ENCODE results near the gene SMKR1.
"Not testable (repeated sequence)": the region's sequence is repeated elsewhere in the genome, so short reads cannot be mapped to it uniquely, and the experiment has no call there.

SMKR1 gene

GRCh38 chr7:129479831-129480230 lies 22.5 kb upstream of the SMKR1 start:
- no peaks in the 10 kb centered on the region for H3K4me1 ChIP-seq (ENCODE audit: insufficient read depth, low read length, poor library complexity, severe bottlenecking)
- H3F3A ChIP-seq (ENCODE audit: low read depth), result no peaks in the 10 kb centered on the region
- H3K27me3 ChIP-seq (ENCODE audit: insufficient read depth, low read length, poor library complexity, severe bottlenecking), result no peaks in the 10 kb centered on the region
- H3K79me2 ChIP-seq (ENCODE audit: insufficient read depth, low read length), result no peaks in the 10 kb centered on the region
- no peak overlapping the region for H3K4me2 ChIP-seq (ENCODE audit: low read depth, low read length, poor library complexity, severe bottlenecking)
- TF ChIP-seq EZH2phosphoT487 (IDR thresholded peaks at IDR 0.05; ENCODE audit: borderline replicate concordance), result no peak
- TF ChIP-seq, protein P1, sequence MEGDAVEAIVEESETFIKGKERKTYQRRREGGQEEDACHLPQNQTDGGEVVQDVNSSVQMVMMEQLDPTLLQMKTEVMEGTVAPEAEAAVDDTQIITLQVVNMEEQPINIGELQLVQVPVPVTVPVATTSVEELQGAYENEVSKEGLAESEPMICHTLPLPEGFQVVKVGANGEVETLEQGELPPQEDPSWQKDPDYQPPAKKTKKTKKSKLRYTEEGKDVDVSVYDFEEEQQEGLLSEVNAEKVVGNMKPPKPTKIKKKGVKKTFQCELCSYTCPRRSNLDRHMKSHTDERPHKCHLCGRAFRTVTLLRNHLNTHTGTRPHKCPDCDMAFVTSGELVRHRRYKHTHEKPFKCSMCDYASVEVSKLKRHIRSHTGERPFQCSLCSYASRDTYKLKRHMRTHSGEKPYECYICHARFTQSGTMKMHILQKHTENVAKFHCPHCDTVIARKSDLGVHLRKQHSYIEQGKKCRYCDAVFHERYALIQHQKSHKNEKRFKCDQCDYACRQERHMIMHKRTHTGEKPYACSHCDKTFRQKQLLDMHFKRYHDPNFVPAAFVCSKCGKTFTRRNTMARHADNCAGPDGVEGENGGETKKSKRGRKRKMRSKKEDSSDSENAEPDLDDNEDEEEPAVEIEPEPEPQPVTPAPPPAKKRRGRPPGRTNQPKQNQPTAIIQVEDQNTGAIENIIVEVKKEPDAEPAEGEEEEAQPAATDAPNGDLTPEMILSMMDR (conservative IDR thresholded peaks at IDR 0.05; ENCODE audit: low read length), result no peak
- H3K9ac ChIP-seq (ENCODE audit: low read depth, low read length, poor library complexity, severe bottlenecking), result no peak overlapping the region
- H3K4me3 ChIP-seq (ENCODE audit: low read length, poor library complexity, severe bottlenecking), result no peak overlapping the region
- H3K9me3 ChIP-seq (ENCODE audit: insufficient read depth, low read depth, low read length), result no peaks in the 10 kb centered on the region
- H2AFZ ChIP-seq (ENCODE audit: low read length), result no peak overlapping the region
- H3K9me2 ChIP-seq (replicated peaks; ENCODE audit: low read depth, low read length), result no peaks in the 10 kb centered on the region
- H3K36me3 ChIP-seq (ENCODE audit: insufficient read depth, low read length), result no peaks in the 10 kb centered on the region
- no peaks in the 10 kb centered on the region for H4K20me1 ChIP-seq (ENCODE audit: insufficient read depth, low read length, poor library complexity, severe bottlenecking)

- Histone ChIP-seq H3K4me1 (ENCODE audit: insufficient read depth, low read length, poor library complexity, severe bottlenecking) (no peaks in the 10 kb centered on the region), H3K9ac (ENCODE audit: low read depth, low read length, poor library complexity, severe bottlenecking) (no peak overlapping the region), H3K36me3 (ENCODE audit: insufficient read depth, low read length) (no peaks in the 10 kb centered on the region), H3K27me3 (ENCODE audit: insufficient read depth, low read length, poor library complexity, severe bottlenecking) (no peaks in the 10 kb centered on the region), H4K20me1 (ENCODE audit: insufficient read depth, low read length, poor library complexity, severe bottlenecking) (no peaks in the 10 kb centered on the region), H3K4me3 (ENCODE audit: low read length, poor library complexity, severe bottlenecking) (no peak overlapping the region), H3K9me3 (ENCODE audit: insufficient read depth, low read depth, low read length) (no peaks in the 10 kb centered on the region), H3K4me2 (ENCODE audit: low read depth, low read length, poor library complexity, severe bottlenecking) (no peak overlapping the region), H2AFZ (ENCODE audit: low read length) (no peak overlapping the region), H3K9me2 (replicated peaks; ENCODE audit: low read depth, low read length) (no peaks in the 10 kb centered on the region), H3F3A (ENCODE audit: low read depth) (no peaks in the 10 kb centered on the region), H3K79me2 (ENCODE audit: insufficient read depth, low read length) (no peaks in the 10 kb centered on the region)
- no peak for TF ChIP-seq EZH2phosphoT487 (IDR thresholded peaks at IDR 0.05; ENCODE audit: borderline replicate concordance)
- TF ChIP-seq, protein P1 (conservative IDR thresholded peaks at IDR 0.05; ENCODE audit: low read length), result no peak
Observed at GRCh38 chr7:129480674-129481363, 21.5 kb upstream of the SMKR1 start.

GRCh38 chr7:129481376-129481775 lies 21.0 kb upstream of the SMKR1 start:
- not testable (repeated sequence) for H3K4me3 ChIP-seq (ENCODE audit: low read length, poor library complexity, severe bottlenecking); H3K9me2 ChIP-seq (replicated peaks; ENCODE audit: low read depth, low read length); H4K20me1 ChIP-seq (ENCODE audit: insufficient read depth, low read length, poor library complexity, severe bottlenecking); H3K79me2 ChIP-seq (ENCODE audit: insufficient read depth, low read length); H3K4me2 ChIP-seq (ENCODE audit: low read depth, low read length, poor library complexity, severe bottlenecking); H3K9ac ChIP-seq (ENCODE audit: low read depth, low read length, poor library complexity, severe bottlenecking); H3K36me3 ChIP-seq (ENCODE audit: insufficient read depth, low read length); H2AFZ ChIP-seq (ENCODE audit: low read length); H3F3A ChIP-seq (ENCODE audit: low read depth); H3K27me3 ChIP-seq (ENCODE audit: insufficient read depth, low read length, poor library complexity, severe bottlenecking); H3K9me3 ChIP-seq (ENCODE audit: insufficient read depth, low read depth, low read length); H3K4me1 ChIP-seq (ENCODE audit: insufficient read depth, low read length, poor library complexity, severe bottlenecking)

- no peak overlapping the region for H3K9ac ChIP-seq (ENCODE audit: low read depth, low read length, poor library complexity, severe bottlenecking)
- H3K9me2 ChIP-seq (replicated peaks; ENCODE audit: low read depth, low read length), result no peaks in the 10 kb centered on the region
- no peaks in the 10 kb centered on the region for H3K27me3 ChIP-seq (ENCODE audit: insufficient read depth, low read length, poor library complexity, severe bottlenecking)
- H3K4me1 ChIP-seq (ENCODE audit: insufficient read depth, low read length, poor library complexity, severe bottlenecking), result no peaks in the 10 kb centered on the region
- no peaks in the 10 kb centered on the region for H4K20me1 ChIP-seq (ENCODE audit: insufficient read depth, low read length, poor library complexity, severe bottlenecking)
- H3K9me3 ChIP-seq (ENCODE audit: insufficient read depth, low read depth, low read length), result no peaks in the 10 kb centered on the region
- no peak overlapping the region for H2AFZ ChIP-seq (ENCODE audit: low read length)
- no peak overlapping the region for H3K4me2 ChIP-seq (ENCODE audit: low read depth, low read length, poor library complexity, severe bottlenecking)
- no peak for TF ChIP-seq EZH2phosphoT487 (IDR thresholded peaks at IDR 0.05; ENCODE audit: borderline replicate concordance)
- TF ChIP-seq, protein P1 (conservative IDR thresholded peaks at IDR 0.05; ENCODE audit: low read length), result no peak
- no peaks in the 10 kb centered on the region for H3K79me2 ChIP-seq (ENCODE audit: insufficient read depth, low read length)
- no peak overlapping the region for H3K4me3 ChIP-seq (ENCODE audit: low read length, poor library complexity, severe bottlenecking)
- no peaks in the 10 kb centered on the region for H3F3A ChIP-seq (ENCODE audit: low read depth)
- H3K36me3 ChIP-seq (ENCODE audit: insufficient read depth, low read length), result no peaks in the 10 kb centered on the region
Observed at GRCh38 chr7:129482781-129483180, 19.6 kb upstream of the SMKR1 start.

Data from Loucy (cell line).